Colonic mucosa (tissue), 4 donors: Measurements from ENCODE around the gene STAU1. TPM values are rescaled to one million over a fixed set of nuclear protein-coding genes. Genes with fewer than 3 reads are reported as not detected.

ENCODE experiments used
- DNase-seq: peaks from one replicate; pipeline ENCODE4 v3.0.0-alpha.2; 2020
- H3K27ac ChIP-seq: fragments of 200-600 bp; one replicate; pipeline ENCODE4 v1.8.0; 2021
- H3K27me3 ChIP-seq: fragments of 200-600 bp; one replicate; pipeline ENCODE4 v1.8.0; 2021
- H3K36me3 ChIP-seq: fragments of 200-600 bp; one replicate; pipeline ENCODE4 v1.8.0; 2021
- H3K4me1 ChIP-seq: fragments of 200-600 bp; one replicate; pipeline ENCODE4 v1.8.0; 2021; ENCODE audit warnings: mild to moderate bottlenecking
- H3K4me3 ChIP-seq: fragments of 200-600 bp; one replicate; pipeline ENCODE4 v1.8.0; 2021
- H3K9ac ChIP-seq, 2 donors: one replicate each; pipeline ENCODE4 v1.7.0; 2013; ENCODE audit warnings: control low read depth in 2 of 2, low read depth in 2 of 2, low read length in 2 of 2
- H3K9me3 ChIP-seq: fragments of 200-600 bp; one replicate; pipeline ENCODE4 v1.8.0; 2021
- CTCF ChIP-seq: fragments of 200-600 bp; IDR thresholded peaks from one replicate; pipeline ENCODE4 v1.8.0; 2022; ENCODE audit warnings: antibody characterized with exemption, mild to moderate bottlenecking
- intact Hi-C: fragments of 100-400 bp; cut with DNase I; formaldehyde crosslinking; loops from one replicate; pipeline ENCODE4 v1.14.1; 2022
- total RNA-seq, 2 donors: library from RNA; stranded (reverse); fragmentation: NEBNext Ultra II Directional in 1 of 2; extraction: Animal tissue kit (Norgen Biotek cat#: 25700) in 1 of 2; gene quantifications; one replicate each; pipeline ENCODE4 v1.2.1, GENCODE V29; 2021
- donor health status: healthy.
- donor health status: DM: no; HTN: no; CAD: no.
- donor health status: DM: no; HTN: no; CAD: no.

Gene STAU1
- total RNA-seq, 2 donors from 2014 or later = 86.6 to 106 TPM

GRCh38 chr20:49074521-49074920 lies 113.6 kb downstream of the STAU1 start:
- intact Hi-C loops = loop anchor here (10.0 kb wide), 1 partner anchor 60 kb away; no protein-coding TSS in a partner anchor
- no peak for DNase-seq
- no peak overlapping the region for H3K27ac ChIP-seq

More at GRCh38 chr20:49074521-49074920, 113.6 kb downstream of the STAU1 start:
- peaks cover 7% of the 10 kb centered on the region for H3K36me3 ChIP-seq
- no peaks in the 10 kb centered on the region for H3K9me3 ChIP-seq
- no peak for TF ChIP-seq CTCF
- H3K27me3 ChIP-seq = no peaks in the 10 kb centered on the region
- H3K4me3 ChIP-seq = no peak overlapping the region
- no peak overlapping the region for H3K9ac ChIP-seq
- H3K4me1 ChIP-seq = no peaks in the 10 kb centered on the region

Other genes starting within 250 kb of the STAU1 start
- 10 to 100 TPM; 33.3 to 82.7 TPM for gene CSE1L, start 142.0 kb downstream of the STAU1 start, total RNA-seq
- 10 to 100 TPM; 26.3 to 44.5 TPM for gene DDX27, start 31.1 kb upstream of the STAU1 start, total RNA-seq
- gene ZNFX1, start 89.7 kb upstream of the STAU1 start, total RNA-seq = 10 to 100 TPM; 22.7 to 26.7 TPM